ENCODE results near the gene DEGS2. TPM values are rescaled to one million over a fixed set of nuclear protein-coding genes. Genes with fewer than 3 reads are reported as not detected.

The DEGS2 gene
- total and polyA plus RNA-seq, 2 of the 13 experiments (the other 11 are each of a cell fraction or from before 2014, with no cell fraction given): 0.09 TPM

DNA sequence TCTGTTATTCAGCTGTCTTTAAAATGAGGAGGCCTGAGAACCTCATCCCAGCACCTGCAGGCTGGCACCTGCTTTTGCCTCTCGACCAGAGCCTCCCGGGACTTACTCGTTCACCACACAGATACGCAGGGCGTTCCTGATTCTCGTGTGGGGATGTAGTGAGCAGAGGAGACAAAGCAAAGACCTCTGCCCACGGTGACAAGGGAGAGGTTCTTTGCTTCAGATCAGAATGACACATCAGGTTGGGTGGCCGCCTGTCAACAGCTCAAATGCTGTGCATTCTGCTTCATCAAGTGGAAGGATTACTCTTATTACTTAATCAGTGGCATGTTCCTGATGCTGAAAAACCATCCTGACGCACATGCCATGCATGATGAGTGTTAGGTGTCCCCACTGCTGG, 24.4 kb downstream of the DEGS2 start:
- no peak overlapping the region for H3K4me3 ChIP-seq (replicated peaks in 1 of 3; ENCODE audit: insufficient read depth in 1 of 3, low read depth in 2 of 3, low read length in 3 of 3)
- CTCF ChIA-PET (ENCODE audit: low intra/inter-chr PET ratio, low total read pairs): no interaction called here
- no peaks in the 10 kb centered on the region for H3K79me2 ChIP-seq (ENCODE audit: insufficient read depth, low read length)
- peaks cover 28% of the 10 kb centered on the region for H3K4me1 ChIP-seq (ENCODE audit: insufficient read depth, low read length)
- H3K9ac ChIP-seq (ENCODE audit: insufficient read depth, low read depth, low read length): no peak overlapping the region
- in situ Hi-C loops (cut with HindIII; ENCODE audit: extremely low pct_ligation_motif_present, low pct_unique_long_range_greater_than_20kb) (no loop called here), intact Hi-C loops (cut with micrococcal nuclease; ENCODE audit: unreplicated experiment) (no loop called here)
- no peaks in the 10 kb centered on the region for H4K20me1 ChIP-seq (ENCODE audit: insufficient read depth, low read length)
- H2AFZ ChIP-seq (ENCODE audit: low read length): no peak overlapping the region
- ATAC-seq (no peak), FAIRE-seq (no peak), DNase-seq (ENCODE audit: low spot score) (no peak)
- no peak overlapping the region for H3K4me2 ChIP-seq (ENCODE audit: low read depth, low read length)
- H3K27me3 ChIP-seq (ENCODE audit: control insufficient read depth in 1 of 2, insufficient read depth in 2 of 2, low read length in 2 of 2): no peaks in the 10 kb centered on the region
- over 99% methylated on average over 6 of the region's 9 CpGs for WGBS (ENCODE audit: low lambda C conversion rate)
- H3K9me3 ChIP-seq (ENCODE audit: low read length): no peaks in the 10 kb centered on the region
- POLR2A ChIA-PET: no interaction called here
- TF ChIP-seq ZNF407 (CRISPR knock-in tag; IDR thresholded peaks at IDR 0.05; ENCODE audit: not compliant biosample characterization) (no peak), CHD2 (IDR thresholded peaks at IDR 0.05; ENCODE audit: low read depth, low read length) (no peak), MAF1 (CRISPR knock-in tag; IDR thresholded peaks at IDR 0.05; ENCODE audit: borderline replicate concordance) (no peak), POLR2G (IDR thresholded peaks at IDR 0.05; ENCODE audit: low read depth, low read length) (no peak), ERF (CRISPR knock-in tag; IDR thresholded peaks at IDR 0.05) (no peak)
- no peak overlapping the region for H3K27ac ChIP-seq (ENCODE audit: extremely low read length, insufficient read depth, low read length)
- no TSS peak for BruUV-seq (replicated peaks)
- peaks cover 6 to 10% of the 10 kb centered on the region in 2 experiments; a peak in 2 of 5 replicates for H3K36me3 ChIP-seq (replicated peaks in 1 of 2; ENCODE audit: control insufficient read depth in 1 of 2, insufficient read depth in 2 of 2, low read length in 2 of 2)

Measured in HepG2 (cell line).